ENCODE data around the gene IL17RE. TPM values are rescaled to one million over a fixed set of nuclear protein-coding genes. Genes with fewer than 3 reads are reported as not detected.

IL17RE gene
- total and polyA plus RNA-seq, 9 of the 15 experiments (the other 6 are each of a cell fraction or from before 2014, with no cell fraction given) = 0.32 to 1.9 (median 0.51) TPM; not detected in 4

- no peak for TF ChIP-seq ZNF318 (IDR thresholded peaks at IDR 0.05; ENCODE audit: borderline replicate concordance in 1 of 2, low read depth in 1 of 2)
- TF ChIP-seq ZNF644 (tag; IDR thresholded peaks at IDR 0.05; ENCODE audit: low read depth) = 0 out of 2 replicates have a peak, but pooled peaks have one; percentile 34
- no peak for TF ChIP-seq CREBBP (IDR thresholded peaks at IDR 0.05; ENCODE audit: low read depth, low read length)
- TF ChIP-seq E2F1 (CRISPR knock-in tag; IDR thresholded peaks at IDR 0.05) = peak; percentile 81
- TF ChIP-seq BRD4 (IDR thresholded peaks at IDR 0.05) = peak; percentile 15; the same call in 1 of the 2 replicates
- peak; percentile 55; the same call in 1 of the 2 replicates for TF ChIP-seq ARID2 (IDR thresholded peaks at IDR 0.05)
- no peak for TF ChIP-seq RHOXF2B (CRISPR knock-in tag; conservative IDR thresholded peaks at IDR 0.05)
- no peak for TF ChIP-seq PATZ1 (CRISPR knock-in tag; IDR thresholded peaks at IDR 0.05; ENCODE audit: borderline replicate concordance)
- TF ChIP-seq MIER1 (IDR thresholded peaks at IDR 0.05; ENCODE audit: low read depth) = no peak
- TF ChIP-seq ZNF551 (CRISPR knock-in tag; IDR thresholded peaks at IDR 0.05) = no peak
- peak in 1 of 2 experiments; percentile 33; a peak in 1 of 4 replicates for TF ChIP-seq ZNF639 (CRISPR knock-in tag; conservative IDR thresholded peaks at IDR 0.05 in 1 of 2, IDR thresholded peaks at IDR 0.05 in 1 of 2)
- no peak for TF ChIP-seq ETV6 (IDR thresholded peaks at IDR 0.05; ENCODE audit: borderline replicate concordance in 1 of 2, low read depth in 2 of 2, low read length in 1 of 2)
- TF ChIP-seq ETV6 (CRISPR knock-in tag; IDR thresholded peaks at IDR 0.05; ENCODE audit: borderline replicate concordance) = peak; percentile 21; the same call in 1 of the 2 replicates
These were observed 30.4 kb downstream of the IL17RE start (continued) for GRCh38 chr3:9932843-9933560.

Measured in K562 (cell line).